SK-N-SH treated with all-trans-retinoic acid at 6 μM for 48 hours (cell line): ENCODE measurements around the gene PDLIM7.

Experiments used
- ATAC-seq: fragments of 200-7000 bp; cut with Tn5 transposase; 3 replicates; pipeline ENCODE4 v1.9.1; 2020; ENCODE audit warnings: mild to moderate bottlenecking, moderate library complexity
- ARNTL ChIP-seq: fragments of 450-650 bp; formaldehyde crosslinking; IDR thresholded peaks from 2 replicates; pipeline ENCODE4 v1.5.0; 2020; ENCODE audit warnings: low read depth, mild to moderate bottlenecking, moderate library complexity, borderline replicate concordance
- BACH2 ChIP-seq: fragments of 250-450 bp; sonication (Bioruptor Pico); IDR thresholded peaks from 2 replicates; pipeline ENCODE4 v1.9.0; 2021; ENCODE audit warnings: mild to moderate bottlenecking, borderline replicate concordance
- CREB5 ChIP-seq: fragments of 250-450 bp; sonication (Bioruptor Pico); IDR thresholded peaks from 2 replicates; pipeline ENCODE4 v1.5.1; 2020; ENCODE audit warnings: low read depth, mild to moderate bottlenecking, moderate library complexity
- ESRRG ChIP-seq: fragments of 250-450 bp; sonication (Bioruptor Pico); IDR thresholded peaks from 2 replicates; pipeline ENCODE4 v1.6.1; 2021; ENCODE audit warnings: mild to moderate bottlenecking
- GLIS3 ChIP-seq: fragments of 250-450 bp; sonication (Bioruptor Pico); IDR thresholded peaks from 2 replicates; pipeline ENCODE4 v1.5.0; 2020; ENCODE audit warnings: mild to moderate bottlenecking, moderate library complexity
- ISL1 ChIP-seq: fragments of 250-450 bp; sonication (Bioruptor Pico); IDR thresholded peaks from 2 replicates; pipeline ENCODE4 v2.1.2; 2022; ENCODE audit warnings: mild to moderate bottlenecking, moderate library complexity
- PATZ1 ChIP-seq: fragments of 250-450 bp; sonication (Bioruptor Pico); IDR thresholded peaks from 2 replicates; pipeline ENCODE4 v1.8.0; 2020; ENCODE audit warnings: mild to moderate bottlenecking, moderate library complexity, borderline replicate concordance
- PPARA ChIP-seq: fragments of 250-450 bp; sonication (Bioruptor Pico); IDR thresholded peaks from 2 replicates; pipeline ENCODE4 v1.5.0; 2020; ENCODE audit warnings: mild to moderate bottlenecking, borderline replicate concordance
- RARB ChIP-seq: fragments of 250-450 bp; sonication (Bioruptor Pico); IDR thresholded peaks from 2 replicates; pipeline ENCODE4 v1.8.0; 2021; ENCODE audit warnings: mild to moderate bottlenecking, moderate library complexity
- SNAI2 ChIP-seq: fragments of 250-450 bp; sonication (Bioruptor Pico); IDR thresholded peaks from 2 replicates; pipeline ENCODE4 v1.5.0; 2020; ENCODE audit warnings: mild to moderate bottlenecking, moderate library complexity
- TCF4 ChIP-seq: fragments of 250-450 bp; sonication (Bioruptor Pico); IDR thresholded peaks from 2 replicates; pipeline ENCODE4 v1.8.0; 2021; ENCODE audit warnings: mild to moderate bottlenecking, moderate library complexity, borderline replicate concordance
- TOX ChIP-seq: fragments of 250-450 bp; sonication (Bioruptor Pico); IDR thresholded peaks from 2 replicates; pipeline ENCODE4 v1.8.0; 2021; ENCODE audit warnings: mild to moderate bottlenecking, moderate library complexity, borderline replicate concordance
- ZC3H10 ChIP-seq: fragments of 250-450 bp; sonication (Bioruptor Pico); IDR thresholded peaks from 2 replicates; pipeline ENCODE4 v1.5.1; 2021; ENCODE audit warnings: mild to moderate bottlenecking, moderate library complexity
- ZFP3 ChIP-seq: fragments of 250-450 bp; sonication (Bioruptor Pico); IDR thresholded peaks from 2 replicates; pipeline ENCODE4 v1.5.0; 2020; ENCODE audit warnings: mild to moderate bottlenecking, moderate library complexity
- ZFP30 ChIP-seq: fragments of 450-650 bp; formaldehyde crosslinking; IDR thresholded peaks from 2 replicates; pipeline ENCODE4 v1.5.0; 2022; ENCODE audit warnings: mild to moderate bottlenecking, moderate library complexity
- ZNF565 ChIP-seq: fragments of 450-650 bp; formaldehyde crosslinking; conservative IDR thresholded peaks from 2 replicates; pipeline ENCODE4 v1.5.0; 2020; ENCODE audit warnings: low read depth, mild to moderate bottlenecking, moderate library complexity
- ZNF8 ChIP-seq: fragments of 450-650 bp; formaldehyde crosslinking; IDR thresholded peaks from 2 replicates; pipeline ENCODE4 v1.5.0; 2020; ENCODE audit warnings: mild to moderate bottlenecking, moderate library complexity
- TF ChIP-seq, protein P1 (sequence below): fragments of 250-450 bp; sonication (Bioruptor Pico); IDR thresholded peaks from 2 replicates; pipeline ENCODE4 v1.8.0; 2021; ENCODE audit warnings: low read depth, mild to moderate bottlenecking, moderate library complexity, borderline replicate concordance
- TF ChIP-seq, protein P2 (sequence below): fragments of 250-450 bp; sonication (Bioruptor Pico); IDR thresholded peaks from 2 replicates; pipeline ENCODE4 v1.5.0; 2020; ENCODE audit warnings: mild to moderate bottlenecking, moderate library complexity
- TF ChIP-seq, protein P3 (sequence below): fragments of 250-450 bp; sonication (Bioruptor Pico); IDR thresholded peaks from 2 replicates; pipeline ENCODE4 v1.5.1; 2021; ENCODE audit warnings: mild to moderate bottlenecking, moderate library complexity

PDLIM7 gene

GRCh38 chr5:177457852-177458681, 39.3 kb downstream of the PDLIM7 start:
- no peak for ATAC-seq
- TF ChIP-seq ZC3H10 (CRISPR knock-in tag) (no peak), BACH2 (CRISPR knock-in tag) (no peak), ZFP30 (no peak), ESRRG (CRISPR knock-in tag) (no peak), TCF4 (CRISPR knock-in tag) (no peak), ARNTL (CRISPR knock-in tag) (no peak), CREB5 (CRISPR knock-in tag) (no peak), ISL1 (CRISPR knock-in tag) (no peak), PPARA (CRISPR knock-in tag) (no peak), TOX (CRISPR knock-in tag) (no peak), PATZ1 (no peak), GLIS3 (CRISPR knock-in tag) (no peak), RARB (CRISPR knock-in tag) (no peak), ZNF8 (CRISPR knock-in tag) (no peak), ZFP3 (CRISPR knock-in tag) (no peak), ZNF565 (no peak)
- TF ChIP-seq, protein P1, sequence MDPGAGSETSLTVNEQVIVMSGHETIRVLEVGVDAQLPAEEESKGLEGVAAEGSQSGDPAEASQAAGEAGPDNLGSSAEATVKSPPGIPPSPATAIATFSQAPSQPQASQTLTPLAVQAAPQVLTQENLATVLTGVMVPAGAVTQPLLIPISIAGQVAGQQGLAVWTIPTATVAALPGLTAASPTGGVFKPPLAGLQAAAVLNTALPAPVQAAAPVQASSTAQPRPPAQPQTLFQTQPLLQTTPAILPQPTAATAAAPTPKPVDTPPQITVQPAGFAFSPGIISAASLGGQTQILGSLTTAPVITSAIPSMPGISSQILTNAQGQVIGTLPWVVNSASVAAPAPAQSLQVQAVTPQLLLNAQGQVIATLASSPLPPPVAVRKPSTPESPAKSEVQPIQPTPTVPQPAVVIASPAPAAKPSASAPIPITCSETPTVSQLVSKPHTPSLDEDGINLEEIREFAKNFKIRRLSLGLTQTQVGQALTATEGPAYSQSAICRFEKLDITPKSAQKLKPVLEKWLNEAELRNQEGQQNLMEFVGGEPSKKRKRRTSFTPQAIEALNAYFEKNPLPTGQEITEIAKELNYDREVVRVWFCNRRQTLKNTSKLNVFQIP (CRISPR knock-in tag) = no peak
- TF ChIP-seq, protein P2, sequence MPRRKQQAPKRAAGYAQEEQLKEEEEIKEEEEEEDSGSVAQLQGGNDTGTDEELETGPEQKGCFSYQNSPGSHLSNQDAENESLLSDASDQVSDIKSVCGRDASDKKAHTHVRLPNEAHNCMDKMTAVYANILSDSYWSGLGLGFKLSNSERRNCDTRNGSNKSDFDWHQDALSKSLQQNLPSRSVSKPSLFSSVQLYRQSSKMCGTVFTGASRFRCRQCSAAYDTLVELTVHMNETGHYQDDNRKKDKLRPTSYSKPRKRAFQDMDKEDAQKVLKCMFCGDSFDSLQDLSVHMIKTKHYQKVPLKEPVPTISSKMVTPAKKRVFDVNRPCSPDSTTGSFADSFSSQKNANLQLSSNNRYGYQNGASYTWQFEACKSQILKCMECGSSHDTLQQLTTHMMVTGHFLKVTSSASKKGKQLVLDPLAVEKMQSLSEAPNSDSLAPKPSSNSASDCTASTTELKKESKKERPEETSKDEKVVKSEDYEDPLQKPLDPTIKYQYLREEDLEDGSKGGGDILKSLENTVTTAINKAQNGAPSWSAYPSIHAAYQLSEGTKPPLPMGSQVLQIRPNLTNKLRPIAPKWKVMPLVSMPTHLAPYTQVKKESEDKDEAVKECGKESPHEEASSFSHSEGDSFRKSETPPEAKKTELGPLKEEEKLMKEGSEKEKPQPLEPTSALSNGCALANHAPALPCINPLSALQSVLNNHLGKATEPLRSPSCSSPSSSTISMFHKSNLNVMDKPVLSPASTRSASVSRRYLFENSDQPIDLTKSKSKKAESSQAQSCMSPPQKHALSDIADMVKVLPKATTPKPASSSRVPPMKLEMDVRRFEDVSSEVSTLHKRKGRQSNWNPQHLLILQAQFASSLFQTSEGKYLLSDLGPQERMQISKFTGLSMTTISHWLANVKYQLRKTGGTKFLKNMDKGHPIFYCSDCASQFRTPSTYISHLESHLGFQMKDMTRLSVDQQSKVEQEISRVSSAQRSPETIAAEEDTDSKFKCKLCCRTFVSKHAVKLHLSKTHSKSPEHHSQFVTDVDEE = no peak
- TF ChIP-seq, protein P3, sequence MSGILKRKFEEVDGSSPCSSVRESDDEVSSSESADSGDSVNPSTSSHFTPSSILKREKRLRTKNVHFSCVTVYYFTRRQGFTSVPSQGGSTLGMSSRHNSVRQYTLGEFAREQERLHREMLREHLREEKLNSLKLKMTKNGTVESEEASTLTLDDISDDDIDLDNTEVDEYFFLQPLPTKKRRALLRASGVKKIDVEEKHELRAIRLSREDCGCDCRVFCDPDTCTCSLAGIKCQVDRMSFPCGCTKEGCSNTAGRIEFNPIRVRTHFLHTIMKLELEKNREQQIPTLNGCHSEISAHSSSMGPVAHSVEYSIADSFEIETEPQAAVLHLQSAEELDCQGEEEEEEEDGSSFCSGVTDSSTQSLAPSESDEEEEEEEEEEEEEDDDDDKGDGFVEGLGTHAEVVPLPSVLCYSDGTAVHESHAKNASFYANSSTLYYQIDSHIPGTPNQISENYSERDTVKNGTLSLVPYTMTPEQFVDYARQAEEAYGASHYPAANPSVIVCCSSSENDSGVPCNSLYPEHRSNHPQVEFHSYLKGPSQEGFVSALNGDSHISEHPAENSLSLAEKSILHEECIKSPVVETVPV (CRISPR knock-in tag) = no peak
- TF ChIP-seq, all 23 proteins: peak for 0

GRCh38 chr5:177456976-177457851, 40.2 kb downstream of the PDLIM7 start:
- peak; percentile 75 for ATAC-seq
- TF ChIP-seq ESRRG (CRISPR knock-in tag) (no peak), ZFP3 (CRISPR knock-in tag) (no peak), TOX (CRISPR knock-in tag) (no peak), SNAI2 (no peak), ZC3H10 (CRISPR knock-in tag) (no peak), BACH2 (CRISPR knock-in tag) (no peak), ZNF8 (CRISPR knock-in tag) (no peak), ARNTL (CRISPR knock-in tag) (no peak)
- TF ChIP-seq, protein P3 (CRISPR knock-in tag) = no peak
- TF ChIP-seq, all 23 proteins: peak for 0
